VCaP (cell line): ENCODE measurements around the gene SLFNL1.
A peak's percentile ranks its signal among the peaks of the same experiment; 100 is the strongest.

ENCODE experiments used
- H3K27ac ChIP-seq: fragments of 450-650 bp; 2 replicates; pipeline ENCODE4 v1.5.1; 2017
- TF ChIP-seq, protein P1 (sequence below): fragments of 450-650 bp; conservative IDR thresholded peaks from 2 replicates; pipeline ENCODE4 v1.5.1; 2017; ENCODE audit warnings: mild to moderate bottlenecking, moderate library complexity

Gene SLFNL1

DNA sequence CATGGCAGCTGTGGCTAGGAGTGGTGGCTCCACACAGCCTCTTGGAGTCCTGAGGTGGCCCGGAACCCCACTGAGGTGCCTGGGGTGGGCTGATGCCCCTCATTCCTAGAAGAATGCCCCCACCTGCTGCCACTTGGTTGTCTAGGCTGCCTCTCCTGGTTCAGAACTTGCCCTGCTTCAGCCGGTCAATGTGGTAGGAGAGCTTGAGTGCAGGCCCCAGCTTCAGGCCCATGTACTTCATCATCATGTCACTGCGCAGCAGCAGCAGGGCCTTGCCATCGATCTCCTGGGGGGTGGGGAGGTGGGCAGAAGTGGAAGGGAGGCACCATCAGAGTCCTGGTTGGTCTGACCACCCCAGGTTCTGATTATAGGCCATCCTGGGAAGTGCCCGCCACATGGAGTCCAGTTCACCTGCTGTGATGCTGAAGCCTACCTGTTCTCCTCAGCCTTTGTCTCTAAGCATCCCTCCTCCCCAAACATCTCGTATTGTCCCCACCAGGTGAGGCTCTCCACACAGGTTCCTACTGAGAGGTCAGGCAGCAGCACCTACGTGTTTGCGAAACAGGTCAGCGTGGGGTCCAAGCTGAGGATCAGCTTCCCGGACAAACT lies 6.6 kb upstream of the SLFNL1 start:
- H3K27ac ChIP-seq, result no peak overlapping the region
- TF ChIP-seq, protein P1, sequence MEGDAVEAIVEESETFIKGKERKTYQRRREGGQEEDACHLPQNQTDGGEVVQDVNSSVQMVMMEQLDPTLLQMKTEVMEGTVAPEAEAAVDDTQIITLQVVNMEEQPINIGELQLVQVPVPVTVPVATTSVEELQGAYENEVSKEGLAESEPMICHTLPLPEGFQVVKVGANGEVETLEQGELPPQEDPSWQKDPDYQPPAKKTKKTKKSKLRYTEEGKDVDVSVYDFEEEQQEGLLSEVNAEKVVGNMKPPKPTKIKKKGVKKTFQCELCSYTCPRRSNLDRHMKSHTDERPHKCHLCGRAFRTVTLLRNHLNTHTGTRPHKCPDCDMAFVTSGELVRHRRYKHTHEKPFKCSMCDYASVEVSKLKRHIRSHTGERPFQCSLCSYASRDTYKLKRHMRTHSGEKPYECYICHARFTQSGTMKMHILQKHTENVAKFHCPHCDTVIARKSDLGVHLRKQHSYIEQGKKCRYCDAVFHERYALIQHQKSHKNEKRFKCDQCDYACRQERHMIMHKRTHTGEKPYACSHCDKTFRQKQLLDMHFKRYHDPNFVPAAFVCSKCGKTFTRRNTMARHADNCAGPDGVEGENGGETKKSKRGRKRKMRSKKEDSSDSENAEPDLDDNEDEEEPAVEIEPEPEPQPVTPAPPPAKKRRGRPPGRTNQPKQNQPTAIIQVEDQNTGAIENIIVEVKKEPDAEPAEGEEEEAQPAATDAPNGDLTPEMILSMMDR, result no peak

DNA sequence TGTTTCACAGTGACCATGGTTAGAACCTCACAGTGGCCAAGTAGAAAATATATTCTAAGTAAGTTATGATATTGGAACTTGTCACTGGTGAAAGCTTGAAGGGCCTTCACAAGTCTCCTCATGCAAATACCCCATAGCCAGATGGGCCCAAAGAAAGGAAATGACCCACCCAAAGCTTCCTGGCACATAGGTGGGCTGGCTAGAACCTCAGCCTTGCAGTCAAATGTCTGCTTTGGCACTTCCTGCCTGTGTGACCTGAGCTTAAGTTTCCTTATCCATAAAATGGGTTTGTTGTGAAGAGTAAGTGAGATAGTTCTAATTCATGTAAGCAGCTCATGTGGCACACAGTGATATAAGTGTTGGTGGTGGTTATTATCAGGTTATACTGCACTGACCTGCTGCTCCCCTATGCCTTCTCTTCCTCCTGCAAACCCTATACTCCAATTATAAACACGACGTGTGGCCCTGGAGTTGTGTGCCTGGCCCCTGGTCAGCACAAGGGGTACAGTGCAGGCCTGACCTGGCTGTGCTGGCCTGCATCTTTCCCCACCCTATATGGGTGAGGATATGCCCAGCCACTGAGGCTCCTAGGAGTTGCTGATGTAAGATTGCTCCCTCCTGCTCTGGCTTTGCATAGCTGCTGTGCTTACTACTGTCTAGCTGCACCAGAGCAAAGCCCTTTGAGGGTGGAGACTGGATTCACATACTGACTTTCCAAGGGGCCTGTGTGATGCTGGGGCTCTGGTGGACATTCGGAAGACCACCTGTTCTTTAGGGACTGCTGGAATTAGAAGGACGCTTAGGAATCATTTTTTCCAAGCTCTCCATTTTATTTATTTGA lies 4.7 kb upstream of the SLFNL1 start:
- TF ChIP-seq, protein P1, result no peak
- H3K27ac ChIP-seq, result no peak overlapping the region

DNA sequence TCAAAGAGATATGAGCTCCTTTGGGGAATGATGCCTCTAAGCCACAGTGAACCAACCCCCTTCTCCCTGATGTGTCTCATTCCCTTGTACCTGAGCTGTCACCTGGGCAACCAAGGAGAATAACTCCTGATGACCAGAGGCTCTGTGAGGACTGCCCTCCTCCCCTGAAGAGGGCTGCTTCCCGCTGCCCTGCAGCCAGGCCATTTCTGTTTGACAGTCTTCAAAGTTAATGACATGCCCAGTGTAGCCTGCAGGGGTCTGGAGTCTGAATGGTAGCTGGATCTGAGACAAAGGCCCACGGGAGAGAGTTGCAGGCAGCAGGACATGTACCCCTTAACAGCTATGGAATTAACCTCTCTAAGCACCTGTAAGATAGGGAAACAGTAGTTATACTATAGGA lies 3.4 kb upstream of the SLFNL1 start:
- TF ChIP-seq, protein P1, result no peak
- no peak overlapping the region for H3K27ac ChIP-seq

DNA sequence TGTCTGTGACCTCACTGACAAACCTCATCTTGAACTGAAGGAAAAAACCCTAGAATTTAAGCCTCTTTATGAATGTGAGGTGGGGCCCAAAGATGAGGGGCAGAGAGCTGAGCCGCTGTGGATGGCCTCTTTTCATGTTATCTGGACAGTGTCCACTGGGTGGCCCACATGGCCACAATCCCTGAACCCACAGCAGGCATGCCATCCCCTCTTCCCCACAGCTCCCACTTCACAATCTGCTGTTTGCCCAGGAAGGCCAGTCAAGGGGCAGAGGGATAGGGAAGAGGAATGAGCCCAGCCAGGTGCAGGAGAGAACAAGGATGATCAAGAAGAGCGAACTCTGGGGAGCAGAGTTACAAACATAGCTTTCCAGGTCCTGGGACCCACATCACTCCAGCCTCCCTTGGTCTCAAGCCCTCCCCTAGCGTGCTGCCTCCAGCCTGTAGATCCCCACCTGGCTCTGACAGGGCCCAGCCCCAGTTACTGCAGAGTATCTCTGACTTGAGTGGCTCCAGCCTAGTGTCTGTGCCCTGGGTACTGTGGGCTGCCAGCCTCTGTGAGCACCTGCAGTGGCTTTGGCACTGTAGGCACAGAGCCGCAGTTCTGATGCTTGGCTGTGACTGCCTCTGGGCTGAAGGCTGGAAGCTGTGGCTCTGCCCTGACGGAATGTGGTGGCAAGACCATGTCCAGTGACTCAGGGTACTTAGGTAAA lies 1.9 kb upstream of the SLFNL1 start:
- TF ChIP-seq, protein P1, result peak; percentile 67
- peak overlapping the region; percentile 11; the same call in 1 of the 2 replicates for H3K27ac ChIP-seq

DNA sequence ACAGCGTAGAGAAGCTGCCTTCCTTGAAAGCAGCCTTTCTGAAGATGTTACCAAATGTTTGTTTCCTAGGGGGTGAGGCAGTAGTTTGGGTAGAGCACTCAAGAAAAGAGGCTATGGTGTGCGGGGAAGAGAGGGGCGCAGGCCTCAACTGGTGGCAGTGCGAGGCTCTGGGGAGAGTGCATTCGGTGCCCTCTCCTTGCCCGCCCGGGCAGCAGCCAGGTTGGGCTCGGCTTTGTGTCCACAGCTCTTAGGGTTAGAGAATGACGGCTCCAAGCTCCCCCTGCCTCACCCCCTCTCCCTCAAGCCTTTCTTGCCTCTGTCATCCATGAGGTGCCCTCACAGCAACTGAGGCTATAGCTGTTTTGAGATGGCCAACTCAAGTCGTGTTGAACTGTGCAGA lies 899 bp upstream of the SLFNL1 start:
- TF ChIP-seq, protein P1, result no peak
- H3K27ac ChIP-seq, result no peak overlapping the region

DNA sequence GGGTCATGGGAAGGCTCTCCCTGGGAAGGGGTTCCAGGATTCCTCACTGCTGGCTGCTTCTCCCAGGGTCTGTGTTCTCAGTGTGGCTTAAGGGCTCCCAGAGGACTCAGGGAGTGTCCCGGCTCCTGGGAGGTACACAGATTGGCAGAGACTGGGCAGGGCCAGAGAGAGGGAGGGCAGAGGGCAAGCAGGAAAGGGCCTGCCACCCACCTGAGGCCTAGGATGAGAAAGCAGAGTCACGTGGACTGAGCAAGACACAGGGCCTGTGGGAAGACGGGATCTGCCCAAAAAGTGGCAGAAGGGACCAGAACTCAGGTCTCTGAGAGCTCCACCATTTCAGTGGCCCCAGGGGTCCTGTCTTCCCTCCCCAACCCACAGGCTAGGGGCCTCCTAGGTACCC lies 871 bp downstream of the SLFNL1 start:
- no peak overlapping the region for H3K27ac ChIP-seq
- TF ChIP-seq, protein P1, result no peak

DNA sequence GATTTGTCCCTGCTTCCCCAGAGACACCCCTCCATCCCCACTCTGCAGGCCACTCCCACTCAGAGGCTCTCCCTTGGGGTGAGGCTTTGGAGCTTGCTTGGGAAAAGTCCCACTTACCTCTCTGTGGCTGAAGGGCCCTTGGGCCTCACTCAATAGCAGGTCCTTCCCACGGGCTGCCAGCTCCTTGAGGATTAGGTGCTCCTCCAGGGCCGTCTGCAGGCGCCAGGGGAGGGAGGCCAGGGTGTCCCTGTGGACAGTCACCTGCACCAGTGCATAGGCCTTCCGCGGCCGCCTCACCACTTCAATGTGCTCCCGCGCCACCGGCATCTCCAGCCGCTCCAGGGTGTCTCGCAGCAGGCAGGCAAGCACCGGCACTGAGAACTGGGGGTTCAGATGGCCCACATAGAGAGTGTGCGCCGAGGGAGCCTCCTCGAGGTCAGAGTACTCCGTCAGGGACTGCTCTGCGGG lies 1.4 kb downstream of the SLFNL1 start:
- TF ChIP-seq, protein P1, result no peak
- H3K27ac ChIP-seq, result no peak overlapping the region
